Mesothelial cell of epicardium (in vitro differentiated cells): ENCODE measurements around the gene DNAJA3. TPM values are rescaled to one million over a fixed set of nuclear protein-coding genes. Genes with fewer than 3 reads are reported as not detected.

Source experiments
- DNase-seq, 2 experiments: peaks; one replicate each; pipeline ENCODE4 v3.0.0; 2021; ENCODE audit warnings: low spot score in 2 of 2; ENCODE audit not compliant: unreplicated experiment in 2 of 2
- H3K27ac Mint-ChIP-seq: 2 replicates; pipeline ENCODE4 v1.8.0; 2021; ENCODE audit warnings: mixed read lengths
- H3K27me3 Mint-ChIP-seq: 2 replicates; pipeline ENCODE4 v1.8.0; 2021; ENCODE audit warnings: low read depth, mixed read lengths
- H3K36me3 Mint-ChIP-seq: 2 replicates; pipeline ENCODE4 v1.8.0; 2021; ENCODE audit warnings: mixed read lengths
- H3K4me1 Mint-ChIP-seq: 2 replicates; pipeline ENCODE4 v1.8.0; 2021; ENCODE audit warnings: mixed read lengths
- H3K4me3 Mint-ChIP-seq: 2 replicates; pipeline ENCODE4 v1.8.0; 2021; ENCODE audit warnings: mild to moderate bottlenecking, moderate library complexity, mixed read lengths
- H3K9me3 Mint-ChIP-seq: 2 replicates; pipeline ENCODE4 v1.8.0; 2021; ENCODE audit warnings: mixed read lengths
- total RNA-seq: library from RNA; stranded (reverse); gene quantifications from 3 replicates; pipeline ENCODE4 v1.2.1, GENCODE V29; 2021
- TF ChIP-seq, protein P1 (sequence below): fragments of 200-600 bp; sonication (generic); IDR thresholded peaks from one replicate; pipeline ENCODE4 v1.5.0; 2021; ENCODE audit warnings: antibody characterized with exemption; ENCODE audit not compliant: unreplicated experiment

Gene DNAJA3
- total RNA-seq, 1 donor from 2014 or later, result 35.3 TPM

DNA sequence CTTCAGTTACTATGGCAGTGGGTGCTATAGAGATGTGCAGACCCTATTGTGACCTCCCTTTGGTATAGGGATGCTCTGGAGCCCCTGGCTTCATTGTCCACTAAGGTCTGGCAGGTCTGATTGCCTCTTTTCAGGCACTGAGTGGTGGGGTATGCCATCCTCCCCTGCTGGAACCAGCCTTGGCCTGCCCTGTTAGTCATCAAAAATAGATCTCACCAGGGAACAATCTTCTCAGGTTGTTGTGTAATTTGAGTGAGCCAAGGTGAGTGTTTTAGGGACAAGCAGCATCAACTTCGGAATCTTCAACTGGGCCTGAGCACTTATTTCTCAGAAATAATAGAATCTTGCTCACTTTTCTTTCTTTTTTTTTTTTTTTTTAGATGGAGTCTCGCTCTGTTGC is 70.1 kb downstream of the DNAJA3 start:
- Mint-ChIP-seq H3K27ac (no peak overlapping the region), H3K4me3 (no peak overlapping the region), H3K4me1 (peaks cover 7% of the 10 kb centered on the region), H3K36me3 (peaks cover 4% of the 10 kb centered on the region), H3K9me3 (no peaks in the 10 kb centered on the region), H3K27me3 (no peaks in the 10 kb centered on the region)
- no peak for DNase-seq
- TF ChIP-seq, protein P1, sequence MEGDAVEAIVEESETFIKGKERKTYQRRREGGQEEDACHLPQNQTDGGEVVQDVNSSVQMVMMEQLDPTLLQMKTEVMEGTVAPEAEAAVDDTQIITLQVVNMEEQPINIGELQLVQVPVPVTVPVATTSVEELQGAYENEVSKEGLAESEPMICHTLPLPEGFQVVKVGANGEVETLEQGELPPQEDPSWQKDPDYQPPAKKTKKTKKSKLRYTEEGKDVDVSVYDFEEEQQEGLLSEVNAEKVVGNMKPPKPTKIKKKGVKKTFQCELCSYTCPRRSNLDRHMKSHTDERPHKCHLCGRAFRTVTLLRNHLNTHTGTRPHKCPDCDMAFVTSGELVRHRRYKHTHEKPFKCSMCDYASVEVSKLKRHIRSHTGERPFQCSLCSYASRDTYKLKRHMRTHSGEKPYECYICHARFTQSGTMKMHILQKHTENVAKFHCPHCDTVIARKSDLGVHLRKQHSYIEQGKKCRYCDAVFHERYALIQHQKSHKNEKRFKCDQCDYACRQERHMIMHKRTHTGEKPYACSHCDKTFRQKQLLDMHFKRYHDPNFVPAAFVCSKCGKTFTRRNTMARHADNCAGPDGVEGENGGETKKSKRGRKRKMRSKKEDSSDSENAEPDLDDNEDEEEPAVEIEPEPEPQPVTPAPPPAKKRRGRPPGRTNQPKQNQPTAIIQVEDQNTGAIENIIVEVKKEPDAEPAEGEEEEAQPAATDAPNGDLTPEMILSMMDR, result no peak

DNA sequence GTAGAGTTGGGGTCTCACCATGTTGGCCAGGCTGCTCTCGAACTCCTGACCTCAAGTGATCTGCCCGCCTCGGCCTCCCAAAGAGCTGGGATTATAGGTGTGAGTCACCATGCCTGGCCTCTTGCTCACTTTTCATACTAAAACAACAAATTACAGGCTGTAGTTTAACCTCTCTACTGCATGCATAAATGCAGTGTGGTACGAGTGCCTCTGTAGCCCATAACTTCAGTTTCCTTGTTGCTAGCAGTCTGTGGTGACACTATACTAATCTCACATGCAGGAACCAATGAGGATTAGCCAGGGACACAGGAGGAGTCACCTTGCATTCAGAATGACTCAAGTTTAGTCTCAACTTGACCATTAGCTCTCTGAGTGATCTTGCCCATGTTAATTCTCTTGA is 70.6 kb downstream of the DNAJA3 start:
- Mint-ChIP-seq H3K9me3 (no peaks in the 10 kb centered on the region), H3K4me3 (no peak overlapping the region), H3K27me3 (no peaks in the 10 kb centered on the region), H3K27ac (no peak overlapping the region), H3K36me3 (peaks cover 4% of the 10 kb centered on the region), H3K4me1 (peaks cover 12% of the 10 kb centered on the region)
- DNase-seq, result no peak
- TF ChIP-seq, protein P1, result no peak

DNA sequence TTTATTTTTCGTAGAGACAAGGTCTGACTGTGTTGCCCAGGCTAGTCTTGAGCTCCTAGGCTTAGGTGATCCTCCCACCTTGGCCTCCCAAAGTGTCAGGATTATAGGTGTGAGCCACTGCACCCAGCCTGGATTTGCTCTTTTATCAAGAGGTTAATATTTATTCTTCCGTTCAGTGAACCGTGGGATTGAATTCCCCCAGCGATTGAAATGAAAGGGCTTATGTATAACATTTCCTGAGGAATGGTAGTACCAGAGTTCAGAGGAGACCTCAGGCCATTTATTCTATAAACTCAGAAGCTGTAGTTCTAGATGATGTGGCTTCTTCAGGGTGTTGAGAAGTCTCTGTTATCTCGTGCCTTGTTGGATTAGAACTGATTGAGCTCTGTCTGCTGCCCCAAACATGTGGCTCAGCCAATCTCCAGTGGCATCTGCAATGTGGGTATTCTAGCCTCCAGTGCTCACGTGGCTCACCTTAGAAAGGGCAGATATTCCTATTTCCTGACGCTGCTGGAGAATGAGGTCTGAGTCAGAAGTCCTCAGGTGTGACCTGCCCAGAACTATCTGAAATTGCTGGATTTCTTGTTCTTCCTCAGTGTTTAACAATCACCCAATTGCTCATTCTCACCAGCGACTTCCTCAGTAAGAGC is 73.0 kb downstream of the DNAJA3 start:
- DNase-seq, result no peak
- no peaks in the 10 kb centered on the region for H3K9me3 Mint-ChIP-seq
- TF ChIP-seq, protein P1, result no peak
- peaks cover 12% of the 10 kb centered on the region for H3K4me1 Mint-ChIP-seq
- no peaks in the 10 kb centered on the region for H3K36me3 Mint-ChIP-seq
- H3K4me3 Mint-ChIP-seq, result no peak overlapping the region
- H3K27ac Mint-ChIP-seq, result no peak overlapping the region
- no peaks in the 10 kb centered on the region for H3K27me3 Mint-ChIP-seq

DNA sequence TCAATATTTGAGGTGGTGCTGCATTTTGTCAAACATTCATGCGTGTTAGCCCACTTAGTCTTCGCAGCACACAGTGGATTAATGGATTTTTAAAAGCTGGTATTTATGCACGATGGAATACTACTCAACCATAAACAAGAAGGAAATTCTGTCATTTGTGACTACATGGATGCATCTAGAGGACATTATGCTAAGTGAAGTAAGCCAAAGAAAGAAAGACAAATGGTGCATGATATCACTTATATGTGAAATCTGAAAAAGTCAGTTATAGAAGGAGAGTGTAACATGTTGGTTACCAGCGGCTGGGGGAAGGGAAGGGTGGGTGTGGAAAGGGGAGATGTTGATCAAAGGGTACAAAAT is 73.5 kb downstream of the DNAJA3 start:
- no peaks in the 10 kb centered on the region for H3K27me3 Mint-ChIP-seq
- H3K9me3 Mint-ChIP-seq, result no peaks in the 10 kb centered on the region
- H3K4me3 Mint-ChIP-seq, result no peak overlapping the region
- TF ChIP-seq, protein P1, result no peak
- peaks cover 12% of the 10 kb centered on the region for H3K4me1 Mint-ChIP-seq
- no peak overlapping the region for H3K27ac Mint-ChIP-seq
- DNase-seq, result no peak
- H3K36me3 Mint-ChIP-seq, result no peaks in the 10 kb centered on the region

DNA sequence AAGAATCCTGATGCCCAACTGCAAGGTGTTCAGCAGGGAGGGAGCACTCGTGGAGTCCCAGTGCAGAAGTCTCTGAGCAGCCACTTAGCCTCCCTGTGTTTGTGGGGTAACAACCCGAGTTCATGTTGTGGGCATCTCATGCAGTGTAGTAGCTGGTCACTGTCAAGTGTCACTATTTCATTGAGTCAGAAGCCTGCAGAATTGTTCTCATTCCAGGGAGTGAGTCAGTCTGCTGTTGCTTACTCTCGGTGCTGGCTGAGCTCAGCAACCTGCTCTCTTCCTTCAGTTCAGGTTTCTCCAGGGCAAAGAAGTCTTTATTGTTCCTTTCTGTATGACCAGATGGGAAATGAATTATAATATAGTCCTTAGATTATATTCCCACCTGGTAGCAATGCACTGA is 74.6 kb downstream of the DNAJA3 start:
- Mint-ChIP-seq H3K27me3 (no peaks in the 10 kb centered on the region), H3K4me1 (peaks cover 12% of the 10 kb centered on the region), H3K9me3 (no peaks in the 10 kb centered on the region), H3K4me3 (no peak overlapping the region), H3K36me3 (no peaks in the 10 kb centered on the region), H3K27ac (peak overlapping the region; percentile 7)
- TF ChIP-seq, protein P1, result no peak
- DNase-seq, result no peak

DNA sequence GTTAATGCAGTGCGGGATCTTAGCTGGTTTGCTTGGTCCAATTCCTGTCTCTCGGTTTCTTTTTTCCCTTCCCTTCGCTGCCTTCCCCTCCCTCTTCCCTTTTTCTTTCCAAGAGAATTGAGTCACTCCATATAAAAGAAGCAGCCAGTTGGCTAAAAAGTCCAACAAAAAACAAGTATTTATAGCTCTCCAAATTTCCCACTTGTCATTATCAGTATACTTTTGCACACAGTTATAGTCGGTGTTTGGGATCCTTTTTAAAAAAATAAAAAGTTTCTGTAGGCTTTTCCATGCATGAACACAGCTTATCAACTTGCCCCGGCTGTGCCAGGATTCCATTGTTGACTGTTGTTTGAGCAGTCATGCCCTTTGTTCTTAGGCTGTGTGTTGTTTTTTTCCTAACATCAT is 75.4 kb downstream of the DNAJA3 start:
- H3K27ac Mint-ChIP-seq, result peak overlapping the region; percentile 69
- no peaks in the 10 kb centered on the region for H3K27me3 Mint-ChIP-seq
- no peaks in the 10 kb centered on the region for H3K9me3 Mint-ChIP-seq
- no peak overlapping the region for H3K4me3 Mint-ChIP-seq
- H3K4me1 Mint-ChIP-seq, result peaks cover 12% of the 10 kb centered on the region
- no peak for DNase-seq
- no peaks in the 10 kb centered on the region for H3K36me3 Mint-ChIP-seq
- TF ChIP-seq, protein P1, result no peak
